Spinal cord (tissue), 10 donors: Measurements from ENCODE around the gene C7orf33. TPM values are rescaled to one million over a fixed set of nuclear protein-coding genes. Genes with fewer than 3 reads are reported as not detected.
"Not testable (repeated sequence)": the region's sequence is repeated elsewhere in the genome, so short reads cannot be mapped to it uniquely, and the experiment has no call there.

Experiments
- DNase-seq, 6 donors: peaks; one replicate each; pipeline versions ENCODE4 v3.0.0 to v3.0.0-alpha.2; 2013 to 2015; ENCODE audit warnings: low spot score in 6 of 6, low read depth in 4 of 6
- H3K27ac ChIP-seq: one replicate; pipeline ENCODE4 v1.5.1; 2013; ENCODE audit warnings: low read depth, low read length, control low read depth
- H3K27me3 ChIP-seq: one replicate; pipeline ENCODE4 v1.6.1; 2013; ENCODE audit warnings: low read length; ENCODE audit not compliant: control insufficient read depth, insufficient read depth
- H3K36me3 ChIP-seq: one replicate; pipeline ENCODE4 v1.6.1; 2013; ENCODE audit warnings: low read length; ENCODE audit not compliant: control insufficient read depth, insufficient read depth
- H3K4me1 ChIP-seq: one replicate; pipeline ENCODE4 v1.6.1; 2013; ENCODE audit warnings: low read length; ENCODE audit not compliant: control insufficient read depth, insufficient read depth
- H3K4me3 ChIP-seq: one replicate; pipeline ENCODE4 v1.5.1; 2013; ENCODE audit warnings: low read depth, low read length, control low read depth
- H3K9me3 ChIP-seq: one replicate; pipeline ENCODE4 v1.6.1; 2013; ENCODE audit warnings: low read length; ENCODE audit not compliant: control insufficient read depth, insufficient read depth
- WGBS: methylation state at CpG from one replicate; pipeline ENCODE4 v1.1.5; 2013; ENCODE audit warnings: missing lambda C conversion rate; ENCODE audit not compliant: insufficient coverage; 5-methylcytosine and 5-hydroxymethylcytosine counted together
- polyA plus RNA-seq, 2 donors: library from polyadenylated mRNA; unstranded; fragments of 120-200 nt; gene quantifications; one replicate each; pipeline ENCODE4 v1.2.1, GENCODE V29; 2013; ENCODE audit not compliant: insufficient read length in 2 of 2
- total RNA-seq, 2 donors: library from RNA; depleted of rRNA in 1 of 2; stranded (reverse); fragments of 120-200 nt in 1 of 2; fragments of >200 nt in 1 of 2; gene quantifications; one replicate each; pipeline versions ENCODE4 v1.2.3 to v1.2.4, GENCODE V29; 2013 to 2014
- donor health status: healthy.

The C7orf33 gene
- total and polyA plus RNA-seq, 4 donors = not detected

DNA sequence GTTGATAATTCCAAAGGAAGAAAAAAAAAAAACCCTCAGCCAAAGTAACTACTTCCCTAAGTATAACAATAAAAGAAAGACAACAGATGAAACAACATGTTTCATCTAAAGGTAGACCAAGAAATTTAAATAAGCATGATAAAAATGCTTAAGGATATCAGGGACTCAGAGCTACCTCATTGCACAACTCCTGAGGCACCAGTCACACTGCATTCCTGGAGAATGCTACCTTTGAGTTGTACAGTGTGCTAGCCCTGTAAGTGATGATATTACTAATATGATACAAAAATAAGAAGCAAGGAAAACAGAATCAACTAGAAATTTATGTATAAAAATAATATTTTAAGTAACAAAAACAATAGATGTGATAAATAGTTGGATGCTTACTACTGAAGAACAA, 29.5 kb upstream of the C7orf33 start:
- DNase-seq = no peak
- no peak overlapping the region for H3K4me3 ChIP-seq
- peaks cover 2% of the 10 kb centered on the region for H3K9me3 ChIP-seq
- H3K36me3 ChIP-seq = no peaks in the 10 kb centered on the region
- H3K27me3 ChIP-seq = no peaks in the 10 kb centered on the region
- no peaks in the 10 kb centered on the region for H3K4me1 ChIP-seq
- no peak overlapping the region for H3K27ac ChIP-seq

DNA sequence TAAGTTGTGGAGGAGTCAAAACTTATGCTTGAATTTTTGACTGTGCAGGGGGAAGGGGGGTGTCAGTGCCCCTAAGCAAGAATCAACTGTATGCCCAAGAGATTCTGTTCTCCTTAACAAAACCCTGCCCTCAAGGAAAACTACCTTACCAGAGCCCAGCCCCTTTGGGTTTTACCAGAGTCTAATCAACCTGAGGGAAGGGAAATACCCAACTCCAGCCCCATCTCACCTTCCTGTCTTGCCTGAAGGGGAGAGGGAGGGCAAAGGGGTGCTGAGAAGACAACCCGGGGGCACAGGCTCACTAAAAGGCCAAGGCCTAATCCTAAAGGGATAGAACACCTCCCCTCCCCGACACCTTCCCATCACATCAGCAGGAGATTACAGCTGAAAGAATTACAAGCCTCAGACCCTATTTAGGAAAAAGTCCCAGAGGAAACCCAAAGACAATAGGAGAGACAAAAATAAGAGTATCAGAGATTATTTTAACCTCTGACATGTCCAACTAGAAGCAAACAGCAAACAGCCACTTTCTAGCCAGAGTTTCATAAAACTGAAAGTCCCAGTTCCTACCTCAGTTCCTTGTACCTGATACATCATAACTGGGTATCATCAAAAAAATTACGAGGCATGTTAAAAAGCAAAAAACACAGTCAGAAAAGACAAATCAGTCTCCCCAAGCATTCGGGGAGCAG, 26.8 kb upstream of the C7orf33 start:
- no peak overlapping the region for H3K4me3 ChIP-seq
- no peak overlapping the region for H3K27ac ChIP-seq
- no peaks in the 10 kb centered on the region for H3K9me3 ChIP-seq
- no peak for DNase-seq
- H3K27me3 ChIP-seq = no peaks in the 10 kb centered on the region
- WGBS = 0% methylated on average over 1 of the region's 4 CpGs
- H3K4me1 ChIP-seq = no peaks in the 10 kb centered on the region
- no peaks in the 10 kb centered on the region for H3K36me3 ChIP-seq

DNA sequence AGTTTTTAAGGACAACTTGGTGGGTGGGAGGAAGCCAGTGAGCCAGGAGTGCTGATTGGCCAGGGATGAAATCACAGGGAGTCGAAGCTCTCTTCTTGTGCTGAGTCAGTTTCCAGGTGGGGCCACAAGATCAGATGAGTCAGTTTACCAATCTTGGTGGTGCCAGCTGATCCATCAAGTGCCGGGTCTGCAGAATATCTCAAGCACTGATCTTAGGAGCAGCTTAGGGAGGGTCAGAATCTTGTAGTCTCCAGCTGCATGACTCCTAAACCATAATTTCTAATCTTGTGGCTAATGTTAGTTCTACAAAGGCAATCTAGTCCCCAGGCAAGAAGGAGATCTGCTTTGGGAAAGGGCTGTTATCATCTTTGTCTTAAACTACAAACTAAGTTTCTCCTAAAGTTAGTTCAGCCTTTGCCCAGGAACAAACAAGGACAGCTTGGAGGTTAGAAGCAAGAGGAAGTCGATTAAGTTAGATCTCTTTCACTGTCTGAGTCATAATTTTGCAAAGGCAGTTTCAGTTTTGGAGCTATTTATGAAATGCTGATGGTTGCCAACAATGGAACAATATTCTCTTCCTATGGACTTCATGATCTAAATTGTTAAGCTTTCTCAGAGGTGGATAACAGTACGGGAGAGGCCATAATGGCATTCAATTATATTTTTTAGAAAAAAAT, 26.2 kb upstream of the C7orf33 start:
- H3K27me3 ChIP-seq, DNase-seq, H3K36me3 ChIP-seq, H3K9me3 ChIP-seq, H3K4me1 ChIP-seq, H3K4me3 ChIP-seq, H3K27ac ChIP-seq: not testable (repeated sequence)
- 60% methylated on average over 1 of the region's 4 CpGs for WGBS

DNA sequence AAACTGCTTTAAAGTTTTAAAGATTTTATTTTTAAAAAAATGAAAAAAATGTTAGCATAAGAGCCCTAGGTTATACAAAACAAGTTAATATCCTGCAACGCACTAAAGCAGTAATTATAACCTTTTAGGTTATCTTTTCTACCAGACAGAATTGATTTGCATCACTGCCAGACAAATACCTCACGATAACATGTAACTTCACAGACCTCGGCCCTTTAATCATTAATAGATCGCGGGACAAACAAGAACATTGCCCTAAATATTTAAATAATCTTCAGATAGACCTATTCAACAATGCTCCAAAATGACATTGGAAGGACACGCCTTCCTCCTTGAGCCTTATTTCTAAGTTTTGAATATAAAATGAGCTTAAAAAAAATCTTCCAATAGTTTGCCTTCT, 23.8 kb upstream of the C7orf33 start:
- DNase-seq = no peak
- H3K27ac ChIP-seq = no peak overlapping the region
- H3K4me3 ChIP-seq = no peak overlapping the region
- H3K4me1 ChIP-seq = no peaks in the 10 kb centered on the region
- no peaks in the 10 kb centered on the region for H3K9me3 ChIP-seq
- H3K36me3 ChIP-seq = no peaks in the 10 kb centered on the region
- WGBS = 100% methylated on average over 2 of the region's 6 CpGs
- H3K27me3 ChIP-seq = no peaks in the 10 kb centered on the region

- H3K9me3 ChIP-seq = no peaks in the 10 kb centered on the region
- no peaks in the 10 kb centered on the region for H3K4me1 ChIP-seq
- H3K27me3 ChIP-seq = no peaks in the 10 kb centered on the region
- no peaks in the 10 kb centered on the region for H3K36me3 ChIP-seq
- H3K27ac ChIP-seq = no peak overlapping the region
- 25% methylated on average over 1 of the region's 5 CpGs for WGBS
- DNase-seq = no peak
- no peak overlapping the region for H3K4me3 ChIP-seq
These were observed 23.0 kb upstream of the C7orf33 start for GRCh38 chr7:148567524-148567923.

DNA sequence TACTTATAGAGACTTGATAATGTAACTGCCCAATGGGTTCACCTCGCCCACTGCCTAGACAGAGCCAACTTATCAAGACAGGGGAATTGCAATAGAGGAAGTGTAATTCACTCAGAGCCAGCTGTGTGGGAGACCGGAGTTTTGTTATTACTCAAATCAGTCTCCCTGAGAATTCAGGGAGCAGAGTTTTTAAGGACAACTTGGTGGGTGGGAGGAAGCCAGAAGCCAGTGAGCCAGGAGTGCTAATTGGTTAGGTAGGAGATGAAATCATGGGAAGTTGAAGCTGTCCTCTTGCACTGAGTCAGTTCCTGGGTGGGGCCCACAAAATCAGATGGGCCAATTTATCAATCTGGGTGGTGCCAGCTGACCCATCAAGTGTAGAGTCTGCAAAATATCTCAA, 20.1 kb upstream of the C7orf33 start:
- no peaks in the 10 kb centered on the region for H3K9me3 ChIP-seq
- 88% methylated on average over 1 of the region's 2 CpGs for WGBS

GRCh38 chr7:148570973-148571372, 19.6 kb upstream of the C7orf33 start:
- H3K27ac ChIP-seq, H3K27me3 ChIP-seq, H3K4me3 ChIP-seq, H3K4me1 ChIP-seq, DNase-seq, H3K36me3 ChIP-seq, H3K9me3 ChIP-seq: not testable (repeated sequence)
- no CpG with 5 or more reads among the region's 3 CpGs for WGBS

More for the DNA sequence above, 20.1 kb upstream of the C7orf33 start:
- no peaks in the 10 kb centered on the region for H3K4me1 ChIP-seq
- DNase-seq = no peak
- no peaks in the 10 kb centered on the region for H3K27me3 ChIP-seq
- H3K27ac ChIP-seq = no peak overlapping the region
- no peaks in the 10 kb centered on the region for H3K36me3 ChIP-seq
- H3K4me3 ChIP-seq = no peak overlapping the region

DNA sequence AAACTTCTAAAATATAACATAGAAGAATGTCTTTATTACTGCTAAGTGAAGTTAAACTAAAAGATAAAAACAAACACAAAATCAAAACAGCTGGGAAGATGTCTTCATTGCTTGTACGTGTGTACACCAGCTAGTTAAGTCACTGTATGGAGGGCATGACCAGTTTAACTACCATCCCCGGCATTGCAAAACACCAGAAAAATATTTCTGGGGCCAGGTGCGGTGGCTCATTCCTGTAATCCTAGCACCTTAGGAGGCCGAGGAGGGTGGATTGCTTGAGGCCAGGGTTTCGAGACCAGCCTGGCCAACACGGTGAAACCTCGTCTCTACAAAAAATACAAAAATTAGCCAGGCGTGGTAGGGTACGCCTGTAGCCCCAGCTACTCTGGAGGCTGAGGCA, 19.2 kb upstream of the C7orf33 start:
- 91% methylated on average over 9 of the region's 9 CpGs for WGBS
- H3K4me3 ChIP-seq = no peak overlapping the region
- H3K27ac ChIP-seq = no peak overlapping the region
- DNase-seq = no peak
- no peaks in the 10 kb centered on the region for H3K9me3 ChIP-seq
- H3K36me3 ChIP-seq = no peaks in the 10 kb centered on the region
- no peaks in the 10 kb centered on the region for H3K27me3 ChIP-seq
- H3K4me1 ChIP-seq = no peaks in the 10 kb centered on the region

DNA sequence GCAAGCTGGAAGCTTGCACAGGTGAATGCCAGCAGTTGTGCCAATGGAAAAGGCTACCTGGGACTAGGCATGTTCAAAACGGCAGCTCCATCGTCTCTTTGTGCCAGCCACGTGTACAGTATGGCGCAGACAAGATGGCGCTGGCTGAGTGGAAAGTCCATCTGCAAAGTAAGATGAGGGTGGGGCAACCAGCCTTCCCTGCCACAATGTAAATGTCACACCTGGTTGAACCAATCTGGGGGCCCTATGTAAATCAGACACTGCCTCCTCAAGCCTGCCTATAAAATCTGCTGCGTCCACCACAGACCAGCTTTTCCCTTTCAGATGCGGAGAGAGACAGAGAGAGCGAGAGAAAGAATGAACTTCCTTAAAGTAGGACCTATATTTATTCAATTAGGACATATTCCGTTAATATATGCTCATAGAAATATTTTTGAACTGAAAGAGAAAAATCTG, 18.5 kb upstream of the C7orf33 start:
- Histone ChIP-seq H3K4me3 (no peak overlapping the region), H3K4me1 (no peaks in the 10 kb centered on the region), H3K27me3 (no peaks in the 10 kb centered on the region), H3K9me3 (no peaks in the 10 kb centered on the region), H3K27ac (no peak overlapping the region), H3K36me3 (no peaks in the 10 kb centered on the region)
- 86% methylated on average over 5 of the region's 9 CpGs for WGBS
- DNase-seq = no peak

- DNase-seq, H3K27me3 ChIP-seq, H3K4me3 ChIP-seq, H3K4me1 ChIP-seq, H3K36me3 ChIP-seq, H3K9me3 ChIP-seq, H3K27ac ChIP-seq: not testable (repeated sequence)
These were observed 17.0 kb upstream of the C7orf33 start for GRCh38 chr7:148573581-148573980.
